ENCODE results near the gene CLEC19A. TPM values are rescaled to one million over a fixed set of nuclear protein-coding genes. Genes with fewer than 3 reads are reported as not detected.

Gene CLEC19A
- total and polyA plus RNA-seq, 10 donors = not detected

GRCh38 chr16:19348125-19348524 is 62.6 kb downstream of the CLEC19A start:
- H3K36me3 ChIP-seq = no peaks in the 10 kb centered on the region
- H3K4me3 ChIP-seq = no peak overlapping the region
- intact Hi-C loops (cut with DNase I; ENCODE audit: low total_unique reads) = no loop called here
- no peak for DNase-seq
- 68 to 82% (median 79%) methylated on average over 6 of the region's 6 CpGs for WGBS, 5 donors
- TF ChIP-seq POLR2AphosphoS5 (IDR thresholded peaks at IDR 0.05) (no peak), POLR2A (IDR thresholded peaks at IDR 0.05) (no peak), CTCF (IDR thresholded peaks at IDR 0.05 in 8 of 11, conservative IDR thresholded peaks at IDR 0.05 in 3 of 11) (no peak)
- H3K27me3 ChIP-seq (replicated peaks in 1 of 7) = peaks cover 0 to 53% (median 7%) of the 10 kb centered on the region in 7 donors
- H3K9me3 ChIP-seq = no peaks in the 10 kb centered on the region
- no peaks in the 10 kb centered on the region for H3K4me1 ChIP-seq
- no peak overlapping the region for H3K27ac ChIP-seq

- Histone ChIP-seq H3K36me3 (no peaks in the 10 kb centered on the region), H3K27ac (no peak overlapping the region), H3K4me1 (no peaks in the 10 kb centered on the region), H3K4me3 (no peak overlapping the region), H3K9me3 (no peaks in the 10 kb centered on the region), H3K27me3 (replicated peaks in 1 of 7) (peaks cover 0 to 53% (median 7%) of the 10 kb centered on the region in 7 donors)
- TF ChIP-seq CTCF (IDR thresholded peaks at IDR 0.05 in 8 of 11, conservative IDR thresholded peaks at IDR 0.05 in 3 of 11) (no peak), POLR2AphosphoS5 (IDR thresholded peaks at IDR 0.05) (no peak)
- intact Hi-C loops (cut with DNase I; ENCODE audit: low total_unique reads) = no loop called here
- WGBS, 5 donors = 15 to 29% (median 18%) methylated on average over 10 to 11 of the region's 11 CpGs
- DNase-seq = no peak
Measured at GRCh38 chr16:19348578-19349315, 63.2 kb downstream of the CLEC19A start.

- no peak for TF ChIP-seq CTCF (IDR thresholded peaks at IDR 0.05 in 8 of 11, conservative IDR thresholded peaks at IDR 0.05 in 3 of 11)
- TF ChIP-seq POLR2AphosphoS5 (IDR thresholded peaks at IDR 0.05) = no peak
- TF ChIP-seq POLR2A (IDR thresholded peaks at IDR 0.05) = no peak
- H3K27me3 ChIP-seq (replicated peaks in 1 of 7) = peaks cover 0 to 19% (median 0%) of the 10 kb centered on the region in 7 donors
- intact Hi-C loops (cut with DNase I; ENCODE audit: low total_unique reads) = no loop called here
- WGBS, 5 donors = 64 to 86% (median 83%) methylated on average over 2 of the region's 2 CpGs
- H3K4me1 ChIP-seq = no peaks in the 10 kb centered on the region
- no peaks in the 10 kb centered on the region for H3K36me3 ChIP-seq
- no peak for DNase-seq
- no peak overlapping the region for H3K4me3 ChIP-seq
- no peaks in the 10 kb centered on the region for H3K9me3 ChIP-seq
- H3K27ac ChIP-seq = no peak overlapping the region
Measured at GRCh38 chr16:19354371-19354770, 68.8 kb downstream of the CLEC19A start.

GRCh38 chr16:19356024-19356952 is 70.8 kb downstream of the CLEC19A start:
- Histone ChIP-seq H3K27me3 (replicated peaks in 1 of 7) (peaks cover 0 to under 1% (median 0%) of the 10 kb centered on the region in 7 donors), H3K36me3 (no peaks in the 10 kb centered on the region), H3K9me3 (no peaks in the 10 kb centered on the region), H3K27ac (no peak overlapping the region), H3K4me1 (no peaks in the 10 kb centered on the region), H3K4me3 (no peak overlapping the region)
- intact Hi-C loops (cut with DNase I; ENCODE audit: low total_unique reads) = no loop called here
- no peak for DNase-seq
- 71 to 83% (median 78%) methylated on average over 4 of the region's 4 CpGs for WGBS, 5 donors
- no peak for TF ChIP-seq POLR2A (IDR thresholded peaks at IDR 0.05)
- TF ChIP-seq POLR2AphosphoS5 (IDR thresholded peaks at IDR 0.05) = no peak
- TF ChIP-seq CTCF (IDR thresholded peaks at IDR 0.05 in 8 of 11, conservative IDR thresholded peaks at IDR 0.05 in 3 of 11) = no peak
